ENCODE data around the gene ACOT11. TPM values are rescaled to one million over a fixed set of nuclear protein-coding genes. Genes with fewer than 3 reads are reported as not detected.

The ACOT11 gene
- total RNA-seq, 6 donors from 2014 or later = 2.3 to 13.6 (median 7.0) TPM

- no peaks in the 10 kb centered on the region for H3K36me3 ChIP-seq
- no peaks in the 10 kb centered on the region for H3K9me3 ChIP-seq
- TF ChIP-seq CTCF (IDR thresholded peaks at IDR 0.05) = no peak
- TF ChIP-seq EP300 (IDR thresholded peaks at IDR 0.05) = no peak
- TF ChIP-seq POLR2A (IDR thresholded peaks at IDR 0.05) = no peak
- TF ChIP-seq POLR2AphosphoS5 (IDR thresholded peaks at IDR 0.05) = no peak
- H3K4me1 ChIP-seq = no peaks in the 10 kb centered on the region
- WGBS, 2 donors = 52 to 65% methylated on average over 2 of the region's 2 CpGs
- no peak overlapping the region for H3K4me3 ChIP-seq
- H3K27ac ChIP-seq = no peak overlapping the region
- ATAC-seq (ENCODE audit: low FRiP score in 2 of 2) (no peak), DNase-seq (no peak)
- no peaks in the 10 kb centered on the region for H3K27me3 ChIP-seq
Measured at GRCh38 chr1:54588377-54588776, 40.3 kb downstream of the ACOT11 start.

- TF ChIP-seq EP300 (IDR thresholded peaks at IDR 0.05) (no peak), POLR2A (IDR thresholded peaks at IDR 0.05) (no peak), CTCF (IDR thresholded peaks at IDR 0.05) (no peak), POLR2AphosphoS5 (IDR thresholded peaks at IDR 0.05) (no peak)
- 92 to 94% methylated on average over 3 to 5 of the region's 5 CpGs for WGBS, 2 donors
- H3K36me3 ChIP-seq = no peaks in the 10 kb centered on the region
- DNase-seq (no peak), ATAC-seq (ENCODE audit: low FRiP score in 2 of 2) (no peak)
- H3K4me1 ChIP-seq = no peaks in the 10 kb centered on the region
- no peaks in the 10 kb centered on the region for H3K27me3 ChIP-seq
- H3K27ac ChIP-seq = no peak overlapping the region
- no peaks in the 10 kb centered on the region for H3K9me3 ChIP-seq
- no peak overlapping the region for H3K4me3 ChIP-seq
Measured at GRCh38 chr1:54591127-54591756, 43.2 kb downstream of the ACOT11 start.

- Histone ChIP-seq H3K27ac (no peak overlapping the region), H3K4me3 (no peak overlapping the region), H3K4me1 (no peaks in the 10 kb centered on the region), H3K9me3 (no peaks in the 10 kb centered on the region), H3K27me3 (no peaks in the 10 kb centered on the region), H3K36me3 (peaks cover 0 to 3% (median 1%) of the 10 kb centered on the region in 4 donors)
- WGBS, 2 donors = 91 to 95% methylated on average over 4 to 10 of the region's 10 CpGs
- TF ChIP-seq POLR2A (IDR thresholded peaks at IDR 0.05) (no peak), POLR2AphosphoS5 (IDR thresholded peaks at IDR 0.05) (no peak), EP300 (IDR thresholded peaks at IDR 0.05) (no peak), CTCF (IDR thresholded peaks at IDR 0.05) (no peak)
- no peak for DNase-seq
- ATAC-seq (ENCODE audit: low FRiP score in 2 of 2) = no peak
Measured at GRCh38 chr1:54593571-54594160, 45.6 kb downstream of the ACOT11 start.

GRCh38 chr1:54594463-54594862, 46.4 kb downstream of the ACOT11 start:
- no peak for ATAC-seq (ENCODE audit: low FRiP score in 2 of 2)
- 91 to 100% methylated on average over 4 to 16 of the region's 16 CpGs for WGBS, 2 donors

More at GRCh38 chr1:54594463-54594862, 46.4 kb downstream of the ACOT11 start:
- DNase-seq = no peak
- H3K27me3 ChIP-seq = no peaks in the 10 kb centered on the region
- H3K4me1 ChIP-seq = no peaks in the 10 kb centered on the region
- H3K36me3 ChIP-seq = peaks cover 0 to 3% (median 1%) of the 10 kb centered on the region in 4 donors
- TF ChIP-seq CTCF (IDR thresholded peaks at IDR 0.05) (no peak), EP300 (IDR thresholded peaks at IDR 0.05) (no peak), POLR2AphosphoS5 (IDR thresholded peaks at IDR 0.05) (no peak), POLR2A (IDR thresholded peaks at IDR 0.05) (no peak)
- no peaks in the 10 kb centered on the region for H3K9me3 ChIP-seq
- H3K27ac ChIP-seq = no peak overlapping the region
- H3K4me3 ChIP-seq = no peak overlapping the region

All from upper lobe of left lung (tissue), 6 donors.